SU-DHL-6 (cell line): ENCODE measurements around the gene CRYBG3.

Source experiments
- CTCF ChIP-seq: fragments of 200-600 bp; sonication (generic); IDR thresholded peaks from one replicate; pipeline ENCODE4 v1.5.1; 2017; ENCODE audit warnings: antibody characterized with exemption, mild to moderate bottlenecking, low read length, moderate library complexity; ENCODE audit not compliant: insufficient read depth, poor library complexity, severe bottlenecking
- EZH2phosphoT487 ChIP-seq: fragments of 200-600 bp; sonication (generic), shearing (Covaris generic); conservative IDR thresholded peaks from 2 replicates; pipeline ENCODE4 v1.6.1; 2018; ENCODE audit warnings: mild to moderate bottlenecking, antibody characterized with exemption, low read length, moderate library complexity, mixed read lengths

GRCh38 chr3:97960993-97961766 lies 139.4 kb downstream of the CRYBG3 start:
- TF ChIP-seq CTCF (no peak), EZH2phosphoT487 (no peak)
